ENCODE data around the gene COL4A1.

DNA sequence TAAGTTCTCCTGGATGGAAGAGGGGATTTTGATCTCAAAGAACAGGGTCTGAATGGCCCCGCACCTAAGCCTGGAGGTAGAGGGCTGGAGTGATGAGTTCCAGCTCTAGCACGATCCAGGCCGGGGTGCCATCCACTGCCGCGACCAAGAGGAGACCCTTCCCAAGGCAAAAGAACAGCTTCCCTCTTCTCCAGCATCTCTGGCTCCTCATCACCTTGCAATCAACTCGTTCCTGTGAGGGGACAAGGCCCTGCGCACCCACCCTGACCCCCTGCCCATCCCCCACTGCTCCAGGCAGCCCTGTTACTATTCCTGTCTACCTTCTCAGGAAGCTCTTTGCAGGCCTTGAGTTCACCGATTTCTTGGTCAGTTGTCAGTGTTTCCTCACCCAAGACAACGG lies 17.8 kb downstream of the COL4A1 start:
- TF ChIP-seq EZH2 (IDR thresholded peaks at IDR 0.05; ENCODE audit: insufficient read depth, poor library complexity, severe bottlenecking) = no peak
- TF ChIP-seq EZH2phosphoT487 (IDR thresholded peaks at IDR 0.05; ENCODE audit: insufficient read depth, low read depth) = no peak

Measured in GM23248 (cell line).